Thyroid gland (tissue), 4 donors: ENCODE data around the gene ADIG. TPM values are rescaled to one million over a fixed set of nuclear protein-coding genes. Genes with fewer than 3 reads are reported as not detected.

Experiments
- DNase-seq, 2 donors: peaks; one replicate each; pipeline ENCODE4 v3.0.0-alpha.2; 2019
- H3K27ac ChIP-seq, 3 donors: fragments of 200-600 bp; sonication (generic); 1 replicate in 2 of 3; 2 replicates in 1 of 3; pipeline ENCODE4 v1.5.1; 2016 to 2019; ENCODE audit warnings: mild to moderate bottlenecking in 1 of 3, moderate library complexity in 1 of 3
- H3K27me3 ChIP-seq: fragments of 200-600 bp; sonication (generic); one replicate; pipeline ENCODE4 v1.5.1; 2019
- H3K36me3 ChIP-seq, 2 donors: fragments of 200-600 bp; sonication (generic); one replicate each; pipeline ENCODE4 v1.5.1; 2016 to 2019
- H3K4me1 ChIP-seq, 2 donors: fragments of 200-600 bp; sonication (generic); one replicate each; pipeline ENCODE4 v1.5.1; 2017 to 2019
- H3K4me3 ChIP-seq, 3 donors: fragments of 200-600 bp; sonication (generic); replicated peaks in 1 of 3; 1 replicate in 2 of 3; 2 replicates in 1 of 3; pipeline ENCODE4 v1.5.1; 2016; ENCODE audit warnings: mild to moderate bottlenecking in 1 of 3
- H3K9me3 ChIP-seq: fragments of 200-600 bp; sonication (generic); one replicate; pipeline ENCODE4 v1.5.1; 2017
- CTCF ChIP-seq, 6 experiments: fragments of 200-600 bp in 3 of 6; fragments of 450-650 bp in 3 of 6; sonication (generic) in 3 of 6; IDR thresholded peaks; one replicate each; pipeline ENCODE4 v1.5.1; 2016 to 2019; ENCODE audit warnings: antibody characterized with exemption in 6 of 6, mild to moderate bottlenecking in 2 of 6, inconsistent platforms in 1 of 6, moderate library complexity in 1 of 6
- POLR2A ChIP-seq, 2 donors: fragments of 450-650 bp; IDR thresholded peaks; one replicate each; pipeline ENCODE4 v1.6.1; 2017; ENCODE audit warnings: antibody characterized with exemption in 2 of 2, mild to moderate bottlenecking in 2 of 2, moderate library complexity in 1 of 2
- WGBS, 2 donors: methylation state at CpG; one replicate each; pipeline ENCODE4 v1.1.5; 2017; 5-methylcytosine and 5-hydroxymethylcytosine counted together
- intact Hi-C: fragments of 100-400 bp; cut with DNase I; formaldehyde crosslinking; loops from one replicate; pipeline ENCODE4 v1.15.1; 2023
- total RNA-seq, 4 donors: library from RNA; depleted of rRNA; stranded (reverse); fragments of >200 nt; gene quantifications; one replicate each; pipeline ENCODE4 v1.2.3, GENCODE V29; 2016

The ADIG gene
- total RNA-seq, 4 donors from 2014 or later = 1.6 TPM; not detected in 3

- no peak overlapping the region for H3K27ac ChIP-seq
- no peak for DNase-seq
- H3K4me1 ChIP-seq = no peaks in the 10 kb centered on the region
- peaks cover 55 to 58% of the 10 kb centered on the region in 2 donors for H3K36me3 ChIP-seq
- H3K27me3 ChIP-seq = no peaks in the 10 kb centered on the region
- no peak overlapping the region for H3K4me3 ChIP-seq
- no peaks in the 10 kb centered on the region for H3K9me3 ChIP-seq
- intact Hi-C loops = no loop called here
- TF ChIP-seq CTCF (IDR thresholded peaks at IDR 0.05) = no peak
- TF ChIP-seq POLR2A (IDR thresholded peaks at IDR 0.05) = no peak
- 88 to 93% methylated on average over 7 of the region's 7 CpGs for WGBS, 2 donors
Observed at GRCh38 chr20:38543014-38543906, 37.7 kb upstream of the ADIG start.

- 95 to 96% methylated on average over 2 of the region's 2 CpGs for WGBS, 2 donors
- DNase-seq = no peak
- Histone ChIP-seq H3K4me3 (no peak overlapping the region), H3K27me3 (no peaks in the 10 kb centered on the region), H3K4me1 (no peaks in the 10 kb centered on the region), H3K36me3 (peaks cover 60 to 64% of the 10 kb centered on the region in 2 donors), H3K27ac (no peak overlapping the region), H3K9me3 (no peaks in the 10 kb centered on the region)
- no peak for TF ChIP-seq CTCF (IDR thresholded peaks at IDR 0.05)
- no peak for TF ChIP-seq POLR2A (IDR thresholded peaks at IDR 0.05)
- intact Hi-C loops = no loop called here
Observed at GRCh38 chr20:38545771-38546170, 35.2 kb upstream of the ADIG start.

GRCh38 chr20:38547288-38548085, 33.5 kb upstream of the ADIG start:
- Histone ChIP-seq H3K27ac (no peak overlapping the region), H3K4me1 (no peaks in the 10 kb centered on the region), H3K9me3 (no peaks in the 10 kb centered on the region), H3K4me3 (no peak overlapping the region), H3K27me3 (no peaks in the 10 kb centered on the region), H3K36me3 (peaks cover 51 to 56% of the 10 kb centered on the region in 2 donors)
- no peak for DNase-seq
- TF ChIP-seq CTCF (IDR thresholded peaks at IDR 0.05) = no peak
- TF ChIP-seq POLR2A (IDR thresholded peaks at IDR 0.05) = no peak
- intact Hi-C loops = no loop called here
- 96% methylated on average over 3 of the region's 3 CpGs for WGBS, 2 donors

- Histone ChIP-seq H3K4me3 (no peak overlapping the region), H3K27ac (no peak overlapping the region), H3K9me3 (no peaks in the 10 kb centered on the region), H3K4me1 (no peaks in the 10 kb centered on the region), H3K36me3 (peaks cover 52 to 61% of the 10 kb centered on the region in 2 donors), H3K27me3 (no peaks in the 10 kb centered on the region)
- DNase-seq = no peak
- TF ChIP-seq POLR2A (IDR thresholded peaks at IDR 0.05) = no peak
- intact Hi-C loops = no loop called here
- 93 to 98% methylated on average over 3 of the region's 3 CpGs for WGBS, 2 donors
Observed at GRCh38 chr20:38548356-38549083, 32.5 kb upstream of the ADIG start.

- TF ChIP-seq POLR2A (IDR thresholded peaks at IDR 0.05) (no peak), CTCF (IDR thresholded peaks at IDR 0.05) (no peak)
- intact Hi-C loops = no loop called here
- no peak overlapping the region for H3K4me3 ChIP-seq
Observed at GRCh38 chr20:38550274-38550673, 30.7 kb upstream of the ADIG start.

More at GRCh38 chr20:38550274-38550673, 30.7 kb upstream of the ADIG start:
- no peak for DNase-seq
- Histone ChIP-seq H3K27me3 (no peaks in the 10 kb centered on the region), H3K27ac (no peak overlapping the region), H3K4me1 (no peaks in the 10 kb centered on the region), H3K36me3 (peaks cover 55 to 60% of the 10 kb centered on the region in 2 donors), H3K9me3 (no peaks in the 10 kb centered on the region)
- WGBS, 2 donors = 100% methylated on average over 1 of the region's 1 CpG
